GM21423 (cell line): ENCODE results near the gene ATG14.
"Not testable (repeated sequence)": the region's sequence is repeated elsewhere in the genome, so short reads cannot be mapped to it uniquely, and the experiment has no call there.

Experiments used
- ATAC-seq: cut with Tn5 transposase; IDR thresholded peaks from one replicate; pipeline ENCODE4 v1.9.1; 2021; ENCODE audit warnings: mild to moderate bottlenecking, moderate library complexity; ENCODE audit not compliant: unreplicated experiment

ATG14 gene

GRCh38 chr14:55434805-55435174, 23.2 kb upstream of the ATG14 start:
- no peak for ATAC-seq

GRCh38 chr14:55433880-55434804, 22.5 kb upstream of the ATG14 start:
- no peak for ATAC-seq

GRCh38 chr14:55432628-55433027, 21.0 kb upstream of the ATG14 start:
- ATAC-seq = no peak

GRCh38 chr14:55430024-55430690, 18.5 kb upstream of the ATG14 start:
- peak; percentile 70 for ATAC-seq

- no peak for ATAC-seq
Observed at GRCh38 chr14:55427439-55427838, 15.8 kb upstream of the ATG14 start.

GRCh38 chr14:55426891-55427290, 15.3 kb upstream of the ATG14 start:
- no peak for ATAC-seq

- no peak for ATAC-seq
Observed at GRCh38 chr14:55425091-55425490, 13.5 kb upstream of the ATG14 start.

GRCh38 chr14:55423969-55424368, 12.3 kb upstream of the ATG14 start:
- no peak for ATAC-seq

- ATAC-seq = not testable (repeated sequence)
Observed at GRCh38 chr14:55422338-55422737, 10.7 kb upstream of the ATG14 start.

- no peak for ATAC-seq
Observed at GRCh38 chr14:55419663-55420062, 8.0 kb upstream of the ATG14 start.

GRCh38 chr14:55418411-55418810, 6.8 kb upstream of the ATG14 start:
- no peak for ATAC-seq

- ATAC-seq = no peak
Observed at GRCh38 chr14:55417955-55418354, 6.3 kb upstream of the ATG14 start.

- no peak for ATAC-seq
Observed at GRCh38 chr14:55416866-55417265, 5.2 kb upstream of the ATG14 start.

GRCh38 chr14:55414551-55414950, 2.9 kb upstream of the ATG14 start:
- no peak for ATAC-seq

GRCh38 chr14:55412676-55413075, 1.0 kb upstream of the ATG14 start:
- no peak for ATAC-seq

- ATAC-seq = no peak
Observed at GRCh38 chr14:55410876-55411275, 754 bp downstream of the ATG14 start.

- no peak for ATAC-seq
Observed at GRCh38 chr14:55404173-55404854, 7.3 kb downstream of the ATG14 start.

GRCh38 chr14:55401751-55402150, 9.9 kb downstream of the ATG14 start:
- ATAC-seq = no peak

GRCh38 chr14:55399852-55400251, 11.8 kb downstream of the ATG14 start:
- no peak for ATAC-seq

GRCh38 chr14:55399183-55399582, 12.4 kb downstream of the ATG14 start:
- ATAC-seq = no peak

GRCh38 chr14:55398679-55399078, 13.0 kb downstream of the ATG14 start:
- no peak for ATAC-seq

- no peak for ATAC-seq
Observed at GRCh38 chr14:55389330-55389729, 22.3 kb downstream of the ATG14 start.
